Tibial nerve (tissue), 4 donors: ENCODE measurements around the gene JPH4. TPM values are rescaled to one million over a fixed set of nuclear protein-coding genes. Genes with fewer than 3 reads are reported as not detected.
A peak's percentile ranks its signal among the peaks of the same experiment; 100 is the strongest.

Experiments used
- DNase-seq, 2 donors: peaks; one replicate each; pipeline ENCODE4 v3.0.0-alpha.2; 2019; ENCODE audit warnings: low spot score in 2 of 2
- H3K27ac ChIP-seq, 4 donors: fragments of 200-600 bp; sonication (generic) in 3 of 4; one replicate each; pipeline ENCODE4 v1.5.1; 2017 to 2019; ENCODE audit warnings: mild to moderate bottlenecking in 1 of 4
- H3K27me3 ChIP-seq, 2 donors: fragments of 200-600 bp; sonication (generic) in 1 of 2; one replicate each; pipeline versions ENCODE4 v1.5.1 to v1.6.0; 2017 to 2019
- H3K36me3 ChIP-seq, 3 donors: fragments of 200-600 bp; sonication (generic); one replicate each; pipeline ENCODE4 v1.5.1; 2018 to 2019
- H3K4me1 ChIP-seq, 4 donors: fragments of 200-600 bp; sonication (generic) in 3 of 4; one replicate each; pipeline ENCODE4 v1.5.1; 2017 to 2019
- H3K4me3 ChIP-seq, 4 donors: fragments of 200-600 bp; sonication (generic) in 3 of 4; one replicate each; pipeline ENCODE4 v1.5.1; 2017 to 2019; ENCODE audit warnings: mild to moderate bottlenecking in 1 of 4, moderate library complexity in 1 of 4
- H3K9me3 ChIP-seq, 4 donors: fragments of 200-600 bp; sonication (generic) in 3 of 4; one replicate each; pipeline ENCODE4 v1.5.1; 2017 to 2019
- CTCF ChIP-seq, 5 experiments: fragments of 200-600 bp in 3 of 5; fragments of 450-650 bp in 2 of 5; sonication (generic) in 3 of 5; IDR thresholded peaks; one replicate each; pipeline ENCODE4 v1.5.1; 2016 to 2019; ENCODE audit warnings: antibody characterized with exemption in 5 of 5, mild to moderate bottlenecking in 3 of 5, moderate library complexity in 2 of 5
- EP300 ChIP-seq, 2 donors: sonication (generic); formaldehyde crosslinking; IDR thresholded peaks; one replicate each; pipeline ENCODE4 v1.6.1; 2017; ENCODE audit warnings: antibody characterized with exemption in 2 of 2, mild to moderate bottlenecking in 1 of 2
- POLR2A ChIP-seq, 2 donors: fragments of 450-650 bp; IDR thresholded peaks; one replicate each; pipeline ENCODE4 v1.6.1; 2017; ENCODE audit warnings: antibody characterized with exemption in 2 of 2, mild to moderate bottlenecking in 2 of 2, moderate library complexity in 2 of 2
- WGBS, 2 donors: methylation state at CpG; one replicate each; pipeline ENCODE4 v1.1.5; 2018; 5-methylcytosine and 5-hydroxymethylcytosine counted together
- total RNA-seq, 4 donors: library from RNA; depleted of rRNA; stranded (reverse); fragments of >200 nt; gene quantifications; one replicate each; pipeline ENCODE4 v1.1.0, GENCODE V29; 2016

The JPH4 gene
- total RNA-seq, 4 donors from 2014 or later, result 1.2 to 2.9 (median 2.2) TPM

- Histone ChIP-seq H3K27me3 (peaks cover 0 to 90% of the 10 kb centered on the region in 2 donors), H3K36me3 (no peaks in the 10 kb centered on the region), H3K4me1 (peaks cover 0 to 37% (median 15%) of the 10 kb centered on the region in 4 donors), H3K27ac (no peak overlapping the region), H3K4me3 (peak overlapping the region in 1 of 4 donors; percentile 38), H3K9me3 (no peaks in the 10 kb centered on the region)
- DNase-seq, result no peak
- no peak for TF ChIP-seq EP300 (IDR thresholded peaks at IDR 0.05)
- no peak for TF ChIP-seq POLR2A (IDR thresholded peaks at IDR 0.05)
- TF ChIP-seq CTCF (IDR thresholded peaks at IDR 0.05), result no peak
- 3 to 4% methylated on average over 21 to 23 of the region's 24 CpGs for WGBS, 2 donors
Measured at GRCh38 chr14:23577710-23578392, 739 bp downstream of the JPH4 start.

- Histone ChIP-seq H3K27me3 (peaks cover 0 to 92% of the 10 kb centered on the region in 2 donors), H3K27ac (no peak overlapping the region), H3K4me3 (peak overlapping the region in 3 of 4 donors; percentile 19 to 38 (median 23)), H3K36me3 (no peaks in the 10 kb centered on the region), H3K9me3 (no peaks in the 10 kb centered on the region), H3K4me1 (peaks cover 0 to 37% (median 15%) of the 10 kb centered on the region in 4 donors)
- 2 to 3% methylated on average over 9 to 21 of the region's 67 CpGs for WGBS, 2 donors
- TF ChIP-seq EP300 (IDR thresholded peaks at IDR 0.05) (no peak), CTCF (IDR thresholded peaks at IDR 0.05) (no peak), POLR2A (IDR thresholded peaks at IDR 0.05) (no peak)
- no peak for DNase-seq
Measured at GRCh38 chr14:23577004-23577681, 1.4 kb downstream of the JPH4 start.

GRCh38 chr14:23573384-23574015 is 5.1 kb downstream of the JPH4 start:
- Histone ChIP-seq H3K9me3 (no peaks in the 10 kb centered on the region), H3K4me3 (no peak overlapping the region), H3K36me3 (no peaks in the 10 kb centered on the region), H3K27ac (no peak overlapping the region), H3K4me1 (peaks cover 0 to 29% (median 15%) of the 10 kb centered on the region in 4 donors), H3K27me3 (peaks cover 0 to 77% of the 10 kb centered on the region in 2 donors)
- 69 to 76% methylated on average over 4 to 5 of the region's 5 CpGs for WGBS, 2 donors
- TF ChIP-seq CTCF (IDR thresholded peaks at IDR 0.05) (no peak), EP300 (IDR thresholded peaks at IDR 0.05) (no peak), POLR2A (IDR thresholded peaks at IDR 0.05) (no peak)
- no peak for DNase-seq

- no peaks in the 10 kb centered on the region for H3K36me3 ChIP-seq
- peaks cover 0 to 71% of the 10 kb centered on the region in 2 donors for H3K27me3 ChIP-seq
- peaks cover 0 to 27% (median 18%) of the 10 kb centered on the region in 4 donors for H3K4me1 ChIP-seq
- no peaks in the 10 kb centered on the region for H3K9me3 ChIP-seq
- H3K4me3 ChIP-seq, result no peak overlapping the region
- 42 to 57% methylated on average over 4 of the region's 4 CpGs for WGBS, 2 donors
- no peak overlapping the region for H3K27ac ChIP-seq
- TF ChIP-seq EP300 (IDR thresholded peaks at IDR 0.05), result peak in 1 of 2 donors; percentile 15
- TF ChIP-seq POLR2A (IDR thresholded peaks at IDR 0.05), result no peak
- TF ChIP-seq CTCF (IDR thresholded peaks at IDR 0.05), result no peak
- DNase-seq, result peak in 1 of 2 donors; percentile 38
Measured at GRCh38 chr14:23572836-23573235, 5.8 kb downstream of the JPH4 start.

- Histone ChIP-seq H3K27ac (no peak overlapping the region), H3K36me3 (no peaks in the 10 kb centered on the region), H3K4me1 (peaks cover 0 to 27% (median 15%) of the 10 kb centered on the region in 4 donors), H3K9me3 (no peaks in the 10 kb centered on the region), H3K4me3 (no peak overlapping the region), H3K27me3 (peaks cover 0 to 67% of the 10 kb centered on the region in 2 donors)
- 64 to 65% methylated on average over 4 of the region's 4 CpGs for WGBS, 2 donors
- no peak for TF ChIP-seq EP300 (IDR thresholded peaks at IDR 0.05)
- no peak for TF ChIP-seq POLR2A (IDR thresholded peaks at IDR 0.05)
- no peak for TF ChIP-seq CTCF (IDR thresholded peaks at IDR 0.05)
- DNase-seq, result no peak
Measured at GRCh38 chr14:23572524-23572828, 6.1 kb downstream of the JPH4 start.
